A549 treated with DMSO at 1 μM for 4 hours (cell line): ENCODE data around the gene RABGGTA. TPM values are rescaled to one million over a fixed set of nuclear protein-coding genes. Genes with fewer than 3 reads are reported as not detected.

Experiments used
- total RNA-seq: library from RNA; stranded (reverse); fragments of 200-300 nt; extraction: Qiagen RNA extraction; gene quantifications from 5 replicates; pipeline ENCODE4 v1.2.3, GENCODE V29; 2022; ENCODE audit warnings: low read depth

The RABGGTA gene
- 12.5 to 19.5 TPM (median 16.6 TPM) in 5 replicates for total RNA-seq

DNA sequence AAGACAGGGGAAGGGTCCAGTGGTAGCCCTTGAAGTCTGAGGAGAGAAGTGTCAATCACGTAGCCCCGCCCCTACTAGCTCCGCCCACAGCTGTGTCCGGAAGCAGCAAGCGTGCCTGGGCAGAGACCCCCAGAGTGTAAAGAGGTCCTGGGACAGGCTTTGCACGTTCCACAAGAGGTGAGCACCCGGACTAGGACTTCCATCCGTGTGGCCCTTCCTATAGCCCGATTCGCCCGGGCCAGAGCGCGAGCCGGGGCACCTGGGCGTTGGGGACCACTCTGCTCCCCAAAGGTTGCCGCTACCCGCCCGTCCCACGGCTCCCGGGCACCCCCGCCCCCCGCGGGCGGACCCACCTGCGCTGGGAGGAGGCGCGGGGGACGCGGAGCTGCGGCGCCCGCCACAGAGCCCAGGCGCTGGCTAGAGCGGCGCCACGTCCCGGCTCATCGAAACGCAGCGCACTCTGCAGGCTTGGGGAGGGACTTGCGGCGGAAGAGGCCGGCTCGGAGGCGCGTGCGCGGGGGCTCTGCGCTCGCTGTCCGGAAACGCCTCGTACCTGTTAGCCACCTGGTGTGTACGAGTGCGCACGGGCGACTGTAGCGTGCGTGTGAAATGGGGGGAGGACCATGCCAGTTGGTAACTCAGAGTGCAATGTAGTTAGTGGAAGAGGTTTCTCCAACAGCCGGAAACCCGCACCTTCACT, at the start of gene RABGGTA:
RABGGTA (minus strand) TSS at position 464 of the 700 bp plus-strand sequence. CDS start 482 bp downstream, outside the sequence.

DNA sequence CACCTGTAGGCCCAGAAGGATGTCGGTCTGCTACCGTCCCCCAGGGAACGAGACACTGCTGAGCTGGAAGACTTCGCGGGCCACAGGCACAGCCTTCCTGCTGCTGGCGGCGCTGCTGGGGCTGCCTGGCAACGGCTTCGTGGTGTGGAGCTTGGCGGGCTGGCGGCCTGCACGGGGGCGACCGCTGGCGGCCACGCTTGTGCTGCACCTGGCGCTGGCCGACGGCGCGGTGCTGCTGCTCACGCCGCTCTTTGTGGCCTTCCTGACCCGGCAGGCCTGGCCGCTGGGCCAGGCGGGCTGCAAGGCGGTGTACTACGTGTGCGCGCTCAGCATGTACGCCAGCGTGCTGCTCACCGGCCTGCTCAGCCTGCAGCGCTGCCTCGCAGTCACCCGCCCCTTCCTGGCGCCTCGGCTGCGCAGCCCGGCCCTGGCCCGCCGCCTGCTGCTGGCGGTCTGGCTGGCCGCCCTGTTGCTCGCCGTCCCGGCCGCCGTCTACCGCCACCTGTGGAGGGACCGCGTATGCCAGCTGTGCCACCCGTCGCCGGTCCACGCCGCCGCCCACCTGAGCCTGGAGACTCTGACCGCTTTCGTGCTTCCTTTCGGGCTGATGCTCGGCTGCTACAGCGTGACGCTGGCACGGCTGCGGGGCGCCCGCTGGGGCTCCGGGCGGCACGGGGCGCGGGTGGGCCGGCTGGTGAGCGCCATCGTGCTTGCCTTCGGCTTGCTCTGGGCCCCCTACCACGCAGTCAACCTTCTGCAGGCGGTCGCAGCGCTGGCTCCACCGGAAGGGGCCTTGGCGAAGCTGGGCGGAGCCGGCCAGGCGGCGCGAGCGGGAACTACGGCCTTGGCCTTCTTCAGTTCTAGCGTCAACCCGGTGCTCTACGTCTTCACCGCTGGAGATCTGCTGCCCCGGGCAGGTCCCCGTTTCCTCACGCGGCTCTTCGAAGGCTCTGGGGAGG, 39.5 kb upstream of the RABGGTA start, which contains the start of gene LTB4R:
LTB4R (plus strand) TSS at position 857 of the 959 bp plus-strand sequence. CDS start 4,150 bp downstream, outside the sequence.

DNA sequence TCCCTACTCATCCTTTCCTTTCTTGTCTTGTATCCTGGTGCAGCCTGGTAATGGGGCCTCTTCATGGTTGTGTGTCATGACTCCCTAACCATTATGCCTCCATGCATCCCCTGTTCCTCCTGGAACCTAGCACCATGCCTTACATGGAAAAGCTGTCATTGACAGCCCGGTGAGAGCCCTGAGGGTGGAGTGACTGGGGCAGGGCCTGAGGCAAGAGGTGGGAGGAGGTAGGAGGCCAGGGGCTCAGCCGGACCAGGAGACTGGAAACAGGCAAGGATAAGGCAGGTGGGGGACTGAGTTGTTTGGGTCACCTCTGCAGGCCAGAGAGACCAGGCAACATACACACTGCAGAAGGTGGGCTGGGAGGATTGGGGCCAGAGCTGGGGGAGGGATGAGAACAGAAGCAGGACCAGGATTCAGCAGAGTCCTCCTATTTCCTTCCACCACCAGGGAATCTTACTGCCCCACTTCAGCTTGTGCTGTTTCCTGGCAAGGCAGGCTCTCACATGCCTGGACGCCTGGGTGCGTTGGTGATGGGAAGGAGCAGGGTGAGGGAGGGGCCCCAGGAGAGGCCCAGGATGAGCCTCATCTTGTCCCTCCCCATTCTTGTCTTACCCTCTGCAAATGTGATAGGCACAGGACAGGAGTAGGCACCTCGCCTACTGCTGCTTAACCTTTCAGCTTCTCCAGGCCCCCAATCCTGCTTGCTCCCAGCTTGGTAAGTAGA, 38.3 kb upstream of the RABGGTA start, which contains the start of gene LTB4R2:
LTB4R2 (plus strand) TSS at position 603 of the 727 bp plus-strand sequence. CDS start 525 bp downstream, outside the sequence.

DNA sequence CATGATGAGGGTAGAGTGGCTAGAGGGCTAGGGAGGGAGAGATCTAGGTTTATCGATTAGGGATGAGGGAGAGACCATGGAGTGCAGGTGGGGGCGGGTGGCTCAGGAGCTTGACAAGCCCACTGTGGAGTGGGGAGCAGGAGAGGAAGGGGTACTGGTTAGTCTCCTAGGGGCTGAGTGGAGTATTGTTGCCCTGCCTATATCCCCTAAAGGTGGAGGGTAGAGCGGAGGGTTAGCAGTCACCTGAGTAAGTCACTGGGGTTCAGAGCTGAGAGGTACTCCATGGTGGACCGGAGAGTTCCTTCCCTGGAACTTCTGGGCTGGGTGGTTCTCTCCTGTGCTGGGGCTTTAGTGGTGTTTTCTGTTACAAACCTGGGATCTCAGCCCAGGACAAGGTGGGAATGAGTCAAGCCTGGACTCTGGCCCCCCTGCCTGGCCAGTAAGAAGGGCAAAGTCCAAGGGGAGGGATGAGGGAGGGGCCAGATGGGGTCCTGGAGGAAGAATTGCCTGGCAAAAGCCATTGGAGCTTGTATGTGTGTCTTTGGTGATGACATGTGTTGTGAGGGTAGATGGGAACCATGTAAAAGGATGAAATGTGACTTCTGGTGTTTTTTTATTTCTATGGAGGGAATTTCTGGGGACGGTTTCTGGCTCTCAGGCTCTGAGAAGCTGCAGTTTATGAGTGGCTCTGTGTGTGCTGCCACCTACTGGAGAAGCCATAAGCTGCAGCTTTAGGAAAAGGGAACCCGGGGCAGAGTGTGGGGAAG, 36.4 kb upstream of the RABGGTA start, which contains the start of gene CIDEB:
CIDEB (minus strand) TSS at position 403 of the 767 bp plus-strand sequence; CDS start at position 284, 119 bp downstream.

GRCh38 chr14:24299255-24300191, 28.1 kb upstream of the RABGGTA start, which contains the start of the genes DHRS1 and NOP9:
DHRS1 (minus strand) TSS chr14:24299780; CDS start chr14:24299106, 674 bp downstream.
NOP9 (plus strand) TSS chr14:24299850; CDS start chr14:24299955, 105 bp downstream.

DNA sequence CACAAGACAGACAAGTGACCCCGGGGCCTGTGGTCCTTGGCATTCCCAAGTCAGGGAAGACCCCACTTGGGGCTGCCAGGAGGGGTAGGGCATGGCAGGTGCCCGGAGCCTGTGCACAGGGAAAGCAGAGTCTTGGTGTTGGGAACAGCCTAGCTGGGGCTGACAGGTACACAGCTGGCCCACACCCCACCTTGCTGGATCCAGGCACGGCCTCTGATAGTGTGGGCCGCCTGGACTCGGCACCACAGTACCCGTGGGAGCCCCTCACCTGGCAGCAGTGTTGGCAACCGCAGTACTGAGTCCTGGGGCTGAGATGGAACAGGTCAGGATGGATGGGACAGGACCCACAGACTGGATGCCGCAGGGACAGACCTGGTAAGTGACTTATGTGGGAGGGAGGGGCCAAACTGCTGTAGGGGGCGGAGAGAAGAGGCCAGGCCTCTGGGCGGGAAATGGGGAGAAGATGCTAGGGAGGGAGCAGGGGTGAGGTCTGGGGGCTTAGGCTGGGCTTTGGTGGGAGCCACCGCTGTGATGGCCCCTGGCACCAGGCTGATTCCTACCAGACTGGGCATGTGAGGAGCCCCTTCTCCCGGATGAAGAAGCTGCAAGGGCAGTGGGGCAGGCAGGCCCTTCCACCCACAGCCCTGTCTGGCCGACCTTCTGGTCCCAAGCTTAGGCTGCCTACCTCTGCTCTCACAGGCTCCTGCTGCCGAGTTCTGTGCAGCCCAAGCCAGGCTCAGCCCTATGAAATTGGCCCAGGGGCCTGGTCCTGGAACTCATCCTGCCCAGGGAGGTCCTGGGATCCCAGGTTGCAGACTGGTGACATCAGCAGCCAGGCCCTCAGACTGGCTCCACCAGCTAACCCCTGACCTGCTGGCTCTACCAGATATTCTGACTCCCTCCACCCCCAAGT, 8.3 kb downstream of the RABGGTA start, which contains the start of gene TGM1:
TGM1 (minus strand) TSS at position 357 of the 913 bp plus-strand sequence. CDS start 825 bp downstream, outside the sequence.

DNA sequence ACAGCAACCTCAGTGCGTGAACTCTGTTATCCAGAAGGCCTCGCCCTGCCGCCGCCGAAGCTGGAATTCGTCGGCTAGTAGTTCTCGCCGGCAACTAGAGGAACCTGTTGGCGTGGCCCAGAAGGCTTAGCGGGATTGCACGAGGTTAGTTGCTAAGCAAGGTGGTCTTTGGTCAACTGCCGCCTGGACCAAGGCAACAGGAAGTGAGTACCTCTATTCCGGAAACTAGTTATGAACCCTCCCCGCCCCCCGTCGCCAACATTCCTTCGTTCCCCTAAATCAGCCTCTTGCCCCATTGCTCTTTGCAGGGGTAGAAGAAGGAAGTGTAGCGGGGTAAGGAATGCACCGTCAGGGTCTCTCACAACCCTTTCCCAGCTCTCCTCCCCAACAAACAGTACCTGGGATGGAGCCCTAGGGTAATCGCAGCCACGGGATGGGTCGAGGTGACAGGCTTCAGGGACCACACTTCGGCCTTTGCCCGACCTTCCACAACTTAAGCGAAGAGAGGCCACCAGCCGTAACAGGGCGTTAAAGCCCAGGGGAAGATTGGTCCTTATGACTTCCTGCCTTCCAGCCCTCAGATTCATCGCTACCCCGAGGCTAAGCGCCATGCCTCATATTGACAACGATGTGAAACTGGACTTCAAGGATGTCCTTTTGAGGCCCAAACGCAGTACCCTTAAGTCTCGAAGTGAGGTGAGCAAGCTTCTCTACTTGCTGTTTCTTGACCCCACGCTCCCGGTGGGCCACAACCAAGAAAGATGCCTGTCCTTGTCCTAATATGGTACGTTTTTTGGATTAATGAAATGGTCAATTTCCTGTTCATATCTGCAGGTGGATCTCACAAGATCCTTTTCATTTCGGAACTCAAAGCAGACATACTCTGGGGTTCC, 38.5 kb downstream of the RABGGTA start, which contains the start of gene GMPR2:
GMPR2 (plus strand) TSS at position 285 of the 893 bp plus-strand sequence; CDS start at position 610, 325 bp downstream.

GRCh38 chr14:24232121-24232644, 39.2 kb downstream of the RABGGTA start, which contains the start of gene NEDD8:
NEDD8 (minus strand) TSS chr14:24232367; CDS start chr14:24232267, 100 bp downstream.

Other genes starting within 250 kb of the RABGGTA start
- 0.24 to 0.59 TPM (median 0.47 TPM) in 5 replicates for gene CARMIL3, start 219.6 kb downstream of the RABGGTA start, total RNA-seq
- gene CPNE6, start 200.0 kb downstream of the RABGGTA start, total RNA-seq: not detected in 5 replicates
- gene PCK2, start 177.3 kb downstream of the RABGGTA start, total RNA-seq: 17.9 to 21.1 TPM (median 19.7 TPM) in 5 replicates
- 21.0 to 25.3 TPM (median 21.5 TPM) in 5 replicates for gene DCAF11, start 156.8 kb downstream of the RABGGTA start, total RNA-seq
- 0.58 to 1.0 TPM (median 0.99 TPM) in 5 replicates for gene NRL, start 156.6 kb downstream of the RABGGTA start, total RNA-seq
- 0.15 to 0.28 TPM (median 0.24 TPM) in 3 of 5 replicates, not detected in the others for gene FITM1, start 140.9 kb downstream of the RABGGTA start, total RNA-seq
- gene PSME1, start 135.4 kb downstream of the RABGGTA start, total RNA-seq: 163 to 182 TPM (median 171 TPM) in 5 replicates
- 50.9 to 61.8 TPM (median 56.9 TPM) in 5 replicates for gene EMC9, start 130.0 kb downstream of the RABGGTA start, total RNA-seq
- 164 to 198 TPM (median 177 TPM) in 5 replicates for gene PSME2, start 125.0 kb downstream of the RABGGTA start, total RNA-seq
- 25.6 to 33.1 TPM (median 29.9 TPM) in 5 replicates for gene RNF31, start 124.1 kb downstream of the RABGGTA start, total RNA-seq
- gene IRF9, start 110.3 kb downstream of the RABGGTA start, total RNA-seq: 14.6 to 21.4 TPM (median 16.7 TPM) in 5 replicates
- gene REC8, start 99.5 kb downstream of the RABGGTA start, total RNA-seq: 3.4 to 6.4 TPM (median 4.3 TPM) in 5 replicates
- 79.6 to 102 TPM (median 88.2 TPM) in 5 replicates for gene IPO4, start 82.8 kb downstream of the RABGGTA start, total RNA-seq
- 65.1 to 72.9 TPM (median 67.8 TPM) in 5 replicates for gene TM9SF1, start 76.2 kb downstream of the RABGGTA start, total RNA-seq
- 0.07 TPM in 1 of 5 replicates, not detected in the others for gene TSSK4, start 65.9 kb downstream of the RABGGTA start, total RNA-seq
- 79.6 to 96.4 TPM (median 82.0 TPM) in 5 replicates for gene CHMP4A, start 58.1 kb downstream of the RABGGTA start, total RNA-seq
- gene MDP1, start 55.5 kb downstream of the RABGGTA start, total RNA-seq: 27.9 to 35.3 TPM (median 29.6 TPM) in 5 replicates
- gene NEDD8, start 39.2 kb downstream of the RABGGTA start, total RNA-seq: 427 to 475 TPM (median 451 TPM) in 5 replicates
- 52.4 to 64.1 TPM (median 56.5 TPM) in 5 replicates for gene GMPR2, start 38.7 kb downstream of the RABGGTA start, total RNA-seq
- 32.6 to 41.9 TPM (median 37.8 TPM) in 5 replicates for gene TINF2, start 29.0 kb downstream of the RABGGTA start, total RNA-seq
- gene TGM1, start 8.4 kb downstream of the RABGGTA start, total RNA-seq: 0.60 to 1.1 TPM (median 0.83 TPM) in 5 replicates
- 10.9 to 13.5 TPM (median 11.8 TPM) in 5 replicates for gene DHRS1, start 28.2 kb upstream of the RABGGTA start, total RNA-seq
- 15.6 to 19.7 TPM (median 18.9 TPM) in 5 replicates for gene NOP9, start 28.3 kb upstream of the RABGGTA start, total RNA-seq
- 0.14 to 0.70 TPM (median 0.29 TPM) in 5 replicates for gene CIDEB, start 36.4 kb upstream of the RABGGTA start, total RNA-seq
- gene LTB4R2, start 38.5 kb upstream of the RABGGTA start, total RNA-seq: 2.4 to 5.7 TPM (median 4.7 TPM) in 5 replicates
- 3.4 to 8.6 TPM (median 5.6 TPM) in 5 replicates for gene LTB4R, start 39.9 kb upstream of the RABGGTA start, total RNA-seq
- not detected in 5 replicates for gene ADCY4, start 63.5 kb upstream of the RABGGTA start, total RNA-seq
- not detected in 5 replicates for gene RIPK3, start 68.4 kb upstream of the RABGGTA start, total RNA-seq
- gene NFATC4, start 96.6 kb upstream of the RABGGTA start, total RNA-seq: 0.10 to 0.38 TPM (median 0.20 TPM) in 4 of 5 replicates, not detected in the other
- 0.19 to 0.40 TPM (median 0.20 TPM) in 5 replicates for gene NYNRIN, start 127.4 kb upstream of the RABGGTA start, total RNA-seq
- gene CBLN3, start 158.1 kb upstream of the RABGGTA start, total RNA-seq: 1.3 to 1.9 TPM (median 1.5 TPM) in 5 replicates
- gene KHNYN, start 158.4 kb upstream of the RABGGTA start, total RNA-seq: 26.3 to 30.9 TPM (median 29.6 TPM) in 5 replicates
- gene SDR39U1, start 171.2 kb upstream of the RABGGTA start, total RNA-seq: 42.5 to 52.7 TPM (median 46.6 TPM) in 5 replicates
- not detected in 5 replicates for gene CMA1, start 236.7 kb upstream of the RABGGTA start, total RNA-seq